Keratinocyte (primary cell): ENCODE data around the gene PCYT1B. TPM values are rescaled to one million over a fixed set of nuclear protein-coding genes. Genes with fewer than 3 reads are reported as not detected.

Source experiments
- DNase-seq: peaks from one replicate; pipeline ENCODE4 v3.0.0-alpha.2; 2011; ENCODE audit warnings: low read depth, missing footprints, low spot score
- FAIRE-seq: peaks from 2 replicates; lab custom pipeline; 2011; peaks lifted over from hg19 to GRCh38; lab: Jason Lieb, UNC
- H2AFZ ChIP-seq: 2 replicates; pipeline ENCODE4 v1.6.0; 2012; ENCODE audit warnings: low read length, control low read depth, inconsistent platforms; ENCODE audit not compliant: control insufficient read depth
- H3K27ac ChIP-seq: 2 replicates; pipeline ENCODE4 v1.5.1; 2011; ENCODE audit warnings: low read length; ENCODE audit not compliant: control insufficient read depth, insufficient read depth
- H3K27me3 ChIP-seq: 3 replicates; pipeline ENCODE4 v1.6.0; 2011; ENCODE audit warnings: low read length; ENCODE audit not compliant: control insufficient read depth, insufficient read depth; ENCODE audit errors: extremely low read depth
- H3K36me3 ChIP-seq, 2 experiments: 2 replicates in 1 of 2; 3 replicates in 1 of 2; pipeline ENCODE4 v1.5.1; 2011; ENCODE audit warnings: low read length in 2 of 2, mild to moderate bottlenecking in 1 of 2; ENCODE audit not compliant: control insufficient read depth in 2 of 2, insufficient read depth in 2 of 2; ENCODE audit errors: extremely low read depth in 1 of 2
- H3K4me1 ChIP-seq: 3 replicates; pipeline ENCODE4 v1.5.1; 2011; ENCODE audit warnings: low read length; ENCODE audit not compliant: control insufficient read depth, insufficient read depth; ENCODE audit errors: extremely low read depth
- H3K4me2 ChIP-seq: 3 replicates; pipeline ENCODE4 v1.6.0; 2011; ENCODE audit warnings: low read depth, low read length; ENCODE audit not compliant: control insufficient read depth, insufficient read depth; ENCODE audit errors: extremely low read depth
- H3K4me3 ChIP-seq, 3 experiments: fragments of 200-600 bp in 1 of 3; sonication (generic) in 1 of 3; 2 replicates in 2 of 3; 3 replicates in 1 of 3; pipeline ENCODE4 v1.5.1; 2011 to 2016; ENCODE audit warnings: low read length in 3 of 3, mild to moderate bottlenecking in 3 of 3, control low read depth in 2 of 3, inconsistent platforms in 1 of 3, low read depth in 1 of 3, mixed read lengths in 1 of 3, mixed run types in 1 of 3, moderate library complexity in 1 of 3; ENCODE audit not compliant: control insufficient read depth in 2 of 3, insufficient read depth in 2 of 3; ENCODE audit errors: extremely low read depth in 1 of 3
- H3K79me2 ChIP-seq: 2 replicates; pipeline ENCODE4 v1.6.0; 2012; ENCODE audit warnings: low read length; ENCODE audit not compliant: control insufficient read depth, insufficient read depth
- H3K9ac ChIP-seq: 3 replicates; pipeline ENCODE4 v1.6.0; 2011; ENCODE audit warnings: low read length; ENCODE audit not compliant: control insufficient read depth, insufficient read depth; ENCODE audit errors: extremely low read depth
- H3K9me1 ChIP-seq: 3 replicates; pipeline ENCODE4 v1.6.0; 2011; ENCODE audit warnings: low read length; ENCODE audit not compliant: control insufficient read depth, insufficient read depth; ENCODE audit errors: extremely low read depth
- H3K9me3 ChIP-seq: 2 replicates; pipeline ENCODE4 v1.5.1; 2012; ENCODE audit warnings: low read depth, low read length; ENCODE audit not compliant: control insufficient read depth
- H4K20me1 ChIP-seq: 3 replicates; pipeline ENCODE4 v1.6.0; 2011; ENCODE audit warnings: low read length; ENCODE audit not compliant: control insufficient read depth, insufficient read depth; ENCODE audit errors: extremely low read depth
- EZH2 ChIP-seq: IDR thresholded peaks from one replicate; pipeline ENCODE4 v1.6.1; 2012; ENCODE audit warnings: inconsistent platforms, mild to moderate bottlenecking, low read length, moderate library complexity
- dilution Hi-C: fragments of 300-500 bp; cut with MboI; formaldehyde crosslinking; loops from one replicate; pipeline ENCODE4 v1.7.0; 2020; ENCODE audit warnings: low sequenced_read_pairs; ENCODE audit not compliant: extremely low pct_ligation_motif_present
- polyA plus RNA-seq, 5 experiments: library from polyadenylated mRNA; depleted of rRNA in 3 of 5; stranded (reverse) in 3 of 5; stranded (forward) in 1 of 5; unstranded in 1 of 5; fragments of >200 nt; gene quantifications; 1 replicate in 1 of 5; 2 replicates in 3 of 5; 3 replicates in 1 of 5; pipeline versions ENCODE4 v1.2.1 to v1.2.3, GENCODE V29; 2011 to 2012; ENCODE audit warnings: missing spikeins in 2 of 5, low read depth in 1 of 5, low replicate concordance in 1 of 5
- TF ChIP-seq, protein P1 (sequence below), 3 experiments: IDR thresholded peaks in 1 of 3; conservative IDR thresholded peaks in 1 of 3; optimal IDR thresholded peaks in 1 of 3; 2 replicates in 2 of 3; 3 replicates in 1 of 3; pipeline versions ENCODE3 to v1.5.1; 2011; ENCODE audit warnings: low read length in 3 of 3, mild to moderate bottlenecking in 3 of 3, moderate library complexity in 2 of 3, control low read depth in 1 of 3, inconsistent platforms in 1 of 3; ENCODE audit not compliant: insufficient read depth in 2 of 3; ENCODE audit errors: extremely low read depth in 1 of 3

PCYT1B gene
- polyA plus RNA-seq, 1 donor (not counting 4 experiments of a cell fraction or from before 2014, with no cell fraction given) = 3.7 TPM

DNA sequence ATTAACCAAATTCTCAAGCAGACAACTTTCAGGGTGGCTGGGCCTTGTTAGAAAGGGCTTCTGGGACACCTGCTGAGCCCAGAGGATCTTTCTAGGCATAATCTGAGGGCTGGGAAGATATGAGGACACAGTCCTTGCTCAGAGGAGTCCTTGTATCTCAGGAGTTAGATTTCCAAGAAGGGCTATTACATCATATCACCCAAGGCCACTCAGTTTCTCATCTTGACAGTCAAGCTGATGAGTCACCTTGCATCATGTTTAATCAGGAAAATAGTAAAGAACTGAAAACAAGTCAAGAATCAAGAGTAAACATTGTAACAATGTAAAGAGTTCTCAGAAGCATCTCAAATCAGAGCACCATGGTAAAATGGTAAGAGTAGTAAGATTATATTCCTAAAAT lies 4.0 kb downstream of the PCYT1B start:
- no peaks in the 10 kb centered on the region for H3K36me3 ChIP-seq
- H3K9ac ChIP-seq = no peak overlapping the region
- FAIRE-seq (no peak), DNase-seq (no peak)
- no peak overlapping the region for H2AFZ ChIP-seq
- dilution Hi-C loops = no loop called here
- H3K4me1 ChIP-seq = no peaks in the 10 kb centered on the region
- H4K20me1 ChIP-seq = no peaks in the 10 kb centered on the region
- no peaks in the 10 kb centered on the region for H3K79me2 ChIP-seq
- H3K27ac ChIP-seq = no peak overlapping the region
- TF ChIP-seq, protein P1, sequence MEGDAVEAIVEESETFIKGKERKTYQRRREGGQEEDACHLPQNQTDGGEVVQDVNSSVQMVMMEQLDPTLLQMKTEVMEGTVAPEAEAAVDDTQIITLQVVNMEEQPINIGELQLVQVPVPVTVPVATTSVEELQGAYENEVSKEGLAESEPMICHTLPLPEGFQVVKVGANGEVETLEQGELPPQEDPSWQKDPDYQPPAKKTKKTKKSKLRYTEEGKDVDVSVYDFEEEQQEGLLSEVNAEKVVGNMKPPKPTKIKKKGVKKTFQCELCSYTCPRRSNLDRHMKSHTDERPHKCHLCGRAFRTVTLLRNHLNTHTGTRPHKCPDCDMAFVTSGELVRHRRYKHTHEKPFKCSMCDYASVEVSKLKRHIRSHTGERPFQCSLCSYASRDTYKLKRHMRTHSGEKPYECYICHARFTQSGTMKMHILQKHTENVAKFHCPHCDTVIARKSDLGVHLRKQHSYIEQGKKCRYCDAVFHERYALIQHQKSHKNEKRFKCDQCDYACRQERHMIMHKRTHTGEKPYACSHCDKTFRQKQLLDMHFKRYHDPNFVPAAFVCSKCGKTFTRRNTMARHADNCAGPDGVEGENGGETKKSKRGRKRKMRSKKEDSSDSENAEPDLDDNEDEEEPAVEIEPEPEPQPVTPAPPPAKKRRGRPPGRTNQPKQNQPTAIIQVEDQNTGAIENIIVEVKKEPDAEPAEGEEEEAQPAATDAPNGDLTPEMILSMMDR (optimal IDR thresholded peaks at IDR 0.05 in 1 of 3, IDR thresholded peaks at IDR 0.05 in 1 of 3, conservative IDR thresholded peaks at IDR 0.05 in 1 of 3; ENCODE audit: extremely low read depth in 1 of 3, insufficient read depth in 2 of 3, low read length in 3 of 3) = no peak
- no peak for TF ChIP-seq EZH2
- H3K27me3 ChIP-seq = no peaks in the 10 kb centered on the region
- no peaks in the 10 kb centered on the region for H3K9me3 ChIP-seq
- H3K4me2 ChIP-seq = no peak overlapping the region
- H3K4me3 ChIP-seq = no peak overlapping the region
- no peaks in the 10 kb centered on the region for H3K9me1 ChIP-seq

DNA sequence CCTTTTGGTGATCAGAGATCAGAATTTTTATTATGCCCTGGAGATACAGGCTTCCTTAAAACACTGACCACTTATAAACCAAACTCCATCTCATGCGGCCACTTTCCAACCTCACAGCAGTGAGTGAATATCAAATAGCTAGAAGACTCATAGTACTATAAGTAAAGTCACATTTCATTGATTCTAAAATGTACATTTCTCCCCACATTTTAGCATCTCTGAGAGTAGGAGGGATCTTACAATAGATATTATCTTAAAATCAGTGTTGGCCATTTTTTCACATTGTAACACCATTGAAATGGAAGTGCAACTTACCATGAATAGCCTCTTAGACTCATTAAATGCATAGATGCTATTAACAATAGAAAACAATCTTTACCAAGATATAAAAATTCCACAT lies 17.4 kb downstream of the PCYT1B start:
- Histone ChIP-seq H3K79me2 (no peaks in the 10 kb centered on the region), H3K9me1 (no peaks in the 10 kb centered on the region), H3K4me3 (no peak overlapping the region), H3K9me3 (no peaks in the 10 kb centered on the region), H3K4me1 (no peaks in the 10 kb centered on the region), H4K20me1 (no peaks in the 10 kb centered on the region), H2AFZ (no peak overlapping the region), H3K27ac (no peak overlapping the region), H3K36me3 (no peaks in the 10 kb centered on the region), H3K9ac (no peak overlapping the region), H3K27me3 (no peaks in the 10 kb centered on the region), H3K4me2 (no peak overlapping the region)
- dilution Hi-C loops = no loop called here
- no peak for DNase-seq
- no peak for FAIRE-seq
- TF ChIP-seq, protein P1 (optimal IDR thresholded peaks at IDR 0.05 in 1 of 3, IDR thresholded peaks at IDR 0.05 in 1 of 3, conservative IDR thresholded peaks at IDR 0.05 in 1 of 3; ENCODE audit: extremely low read depth in 1 of 3, insufficient read depth in 2 of 3, low read length in 3 of 3) = no peak
- no peak for TF ChIP-seq EZH2
